Testis (tissue), 2 donors: ENCODE results near the gene GRID1.

Experiments used
- POLR2A ChIP-seq: fragments of 450-650 bp; IDR thresholded peaks from one replicate; pipeline ENCODE4 v1.6.1; 2017; ENCODE audit warnings: antibody characterized with exemption, mild to moderate bottlenecking, moderate library complexity
- TF ChIP-seq, protein P1 (sequence below), 3 experiments: fragments of 450-650 bp in 2 of 3; fragments of 200-600 bp in 1 of 3; sonication (generic) in 1 of 3; IDR thresholded peaks; one replicate each; pipeline ENCODE4 v1.5.1; 2016 to 2019; ENCODE audit warnings: antibody characterized with exemption in 3 of 3, mild to moderate bottlenecking in 2 of 3, moderate library complexity in 1 of 3

DNA sequence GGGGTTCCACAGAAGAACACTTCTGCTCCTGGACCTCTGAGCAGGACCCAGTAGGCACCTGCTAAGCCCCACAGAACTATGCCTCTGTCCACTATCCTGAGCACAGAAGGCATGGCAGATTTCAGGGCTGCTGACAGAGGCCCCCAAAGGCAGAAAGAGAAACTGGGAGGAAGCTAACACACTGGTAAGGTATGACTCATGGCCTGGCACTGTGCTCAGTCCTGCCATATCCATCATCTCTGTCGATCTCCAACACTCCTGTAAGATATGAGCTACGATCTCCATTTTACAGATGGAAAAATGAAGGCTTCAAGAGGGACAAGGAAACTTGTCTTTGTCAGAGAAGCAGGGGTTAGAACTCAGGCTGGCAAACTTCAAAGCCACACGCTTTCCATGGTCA is 62.2 kb downstream of the GRID1 start:
- TF ChIP-seq, protein P1, sequence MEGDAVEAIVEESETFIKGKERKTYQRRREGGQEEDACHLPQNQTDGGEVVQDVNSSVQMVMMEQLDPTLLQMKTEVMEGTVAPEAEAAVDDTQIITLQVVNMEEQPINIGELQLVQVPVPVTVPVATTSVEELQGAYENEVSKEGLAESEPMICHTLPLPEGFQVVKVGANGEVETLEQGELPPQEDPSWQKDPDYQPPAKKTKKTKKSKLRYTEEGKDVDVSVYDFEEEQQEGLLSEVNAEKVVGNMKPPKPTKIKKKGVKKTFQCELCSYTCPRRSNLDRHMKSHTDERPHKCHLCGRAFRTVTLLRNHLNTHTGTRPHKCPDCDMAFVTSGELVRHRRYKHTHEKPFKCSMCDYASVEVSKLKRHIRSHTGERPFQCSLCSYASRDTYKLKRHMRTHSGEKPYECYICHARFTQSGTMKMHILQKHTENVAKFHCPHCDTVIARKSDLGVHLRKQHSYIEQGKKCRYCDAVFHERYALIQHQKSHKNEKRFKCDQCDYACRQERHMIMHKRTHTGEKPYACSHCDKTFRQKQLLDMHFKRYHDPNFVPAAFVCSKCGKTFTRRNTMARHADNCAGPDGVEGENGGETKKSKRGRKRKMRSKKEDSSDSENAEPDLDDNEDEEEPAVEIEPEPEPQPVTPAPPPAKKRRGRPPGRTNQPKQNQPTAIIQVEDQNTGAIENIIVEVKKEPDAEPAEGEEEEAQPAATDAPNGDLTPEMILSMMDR (IDR thresholded peaks at IDR 0.05): no peak
- TF ChIP-seq POLR2A: no peak
